HEK293T (cell line): ENCODE data around the gene FBXO9.

Experiments used
- ARNT ChIP-seq: fragments of 450-650 bp; IDR thresholded peaks from 2 replicates; pipeline ENCODE4 v1.6.1; 2017; ENCODE audit warnings: mild to moderate bottlenecking
- BHLHE40 ChIP-seq: fragments of 450-650 bp; IDR thresholded peaks from 2 replicates; pipeline ENCODE4 v1.6.1; 2016; ENCODE audit warnings: mild to moderate bottlenecking, moderate library complexity, borderline replicate concordance
- CTBP1 ChIP-seq: fragments of 450-650 bp; IDR thresholded peaks from 2 replicates; pipeline ENCODE4 v1.6.1; 2016; ENCODE audit warnings: borderline replicate concordance
- ELF4 ChIP-seq: fragments of 450-650 bp; IDR thresholded peaks from 2 replicates; pipeline ENCODE4 v1.6.1; 2017; ENCODE audit warnings: antibody characterized with exemption
- FOXA1 ChIP-seq: fragments of 450-650 bp; IDR thresholded peaks from 2 replicates; pipeline ENCODE4 v1.6.1; 2016; ENCODE audit warnings: mild to moderate bottlenecking
- FOXK2 ChIP-seq: fragments of 450-650 bp; IDR thresholded peaks from 2 replicates; pipeline ENCODE4 v1.6.1; 2016; ENCODE audit warnings: mild to moderate bottlenecking
- FOXM1 ChIP-seq: fragments of 450-650 bp; IDR thresholded peaks from 2 replicates; pipeline ENCODE4 v1.6.1; 2017; ENCODE audit warnings: mild to moderate bottlenecking, borderline replicate concordance
- HDGF ChIP-seq: fragments of 450-650 bp; IDR thresholded peaks from 2 replicates; pipeline ENCODE4 v1.6.1; 2017; ENCODE audit warnings: antibody characterized with exemption, borderline replicate concordance
- LEF1 ChIP-seq: fragments of 450-650 bp; IDR thresholded peaks from 2 replicates; pipeline ENCODE4 v1.6.1; 2017; ENCODE audit warnings: mild to moderate bottlenecking, borderline replicate concordance
- NFRKB ChIP-seq: fragments of 450-650 bp; IDR thresholded peaks from 2 replicates; pipeline ENCODE4 v1.6.1; 2016; ENCODE audit warnings: mild to moderate bottlenecking, moderate library complexity
- SP1 ChIP-seq: fragments of 450-650 bp; IDR thresholded peaks from 2 replicates; pipeline ENCODE4 v1.6.1; 2017
- SUZ12 ChIP-seq: fragments of 450-650 bp; IDR thresholded peaks from 2 replicates; pipeline ENCODE4 v1.6.1; 2016; ENCODE audit warnings: mild to moderate bottlenecking
- TARDBP ChIP-seq: fragments of 450-650 bp; IDR thresholded peaks from 2 replicates; pipeline ENCODE4 v1.6.1; 2016
- TF ChIP-seq, protein P1 (sequence below): fragments of 450-650 bp; IDR thresholded peaks from 2 replicates; pipeline ENCODE4 v1.6.1; 2016

GRCh38 chr6:53148684-53149083 lies 83.5 kb downstream of the FBXO9 start, which contains the start of gene GCM1:
- TF ChIP-seq NFRKB: no peak
- TF ChIP-seq LEF1: no peak
- TF ChIP-seq FOXM1: no peak
- TF ChIP-seq TARDBP: no peak
- no peak for TF ChIP-seq BHLHE40
- TF ChIP-seq FOXA1: no peak
- no peak for TF ChIP-seq SUZ12
- TF ChIP-seq SP1: no peak
- no peak for TF ChIP-seq HDGF
- TF ChIP-seq ELF4: no peak
- no peak for TF ChIP-seq FOXK2
- TF ChIP-seq, protein P1, sequence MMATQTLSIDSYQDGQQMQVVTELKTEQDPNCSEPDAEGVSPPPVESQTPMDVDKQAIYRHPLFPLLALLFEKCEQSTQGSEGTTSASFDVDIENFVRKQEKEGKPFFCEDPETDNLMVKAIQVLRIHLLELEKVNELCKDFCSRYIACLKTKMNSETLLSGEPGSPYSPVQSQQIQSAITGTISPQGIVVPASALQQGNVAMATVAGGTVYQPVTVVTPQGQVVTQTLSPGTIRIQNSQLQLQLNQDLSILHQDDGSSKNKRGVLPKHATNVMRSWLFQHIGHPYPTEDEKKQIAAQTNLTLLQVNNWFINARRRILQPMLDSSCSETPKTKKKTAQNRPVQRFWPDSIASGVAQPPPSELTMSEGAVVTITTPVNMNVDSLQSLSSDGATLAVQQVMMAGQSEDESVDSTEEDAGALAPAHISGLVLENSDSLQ: no peak
- TF ChIP-seq CTBP1: no peak
- TF ChIP-seq ARNT: no peak
